ENCODE measurements around the gene LYRM9. TPM values are rescaled to one million over a fixed set of nuclear protein-coding genes. Genes with fewer than 3 reads are reported as not detected.
A peak's percentile ranks its signal among the peaks of the same experiment; 100 is the strongest.

LYRM9 gene
- total and polyA plus RNA-seq, 9 of the 15 experiments (the other 6 are each of a cell fraction or from before 2014, with no cell fraction given), result 0.98 to 4.7 (median 1.8) TPM

- TF ChIP-seq MAFK (IDR thresholded peaks at IDR 0.05; ENCODE audit: low read length), result no peak
- no peak for TF ChIP-seq ZBTB7A (IDR thresholded peaks at IDR 0.05; ENCODE audit: borderline replicate concordance, control insufficient read depth, low read depth, low read length)
- no peak for TF ChIP-seq ZNF318 (IDR thresholded peaks at IDR 0.05; ENCODE audit: borderline replicate concordance in 1 of 2, low read depth in 1 of 2)
- TF ChIP-seq ZBTB2 (IDR thresholded peaks at IDR 0.05), result no peak
- TF ChIP-seq, protein P1, sequence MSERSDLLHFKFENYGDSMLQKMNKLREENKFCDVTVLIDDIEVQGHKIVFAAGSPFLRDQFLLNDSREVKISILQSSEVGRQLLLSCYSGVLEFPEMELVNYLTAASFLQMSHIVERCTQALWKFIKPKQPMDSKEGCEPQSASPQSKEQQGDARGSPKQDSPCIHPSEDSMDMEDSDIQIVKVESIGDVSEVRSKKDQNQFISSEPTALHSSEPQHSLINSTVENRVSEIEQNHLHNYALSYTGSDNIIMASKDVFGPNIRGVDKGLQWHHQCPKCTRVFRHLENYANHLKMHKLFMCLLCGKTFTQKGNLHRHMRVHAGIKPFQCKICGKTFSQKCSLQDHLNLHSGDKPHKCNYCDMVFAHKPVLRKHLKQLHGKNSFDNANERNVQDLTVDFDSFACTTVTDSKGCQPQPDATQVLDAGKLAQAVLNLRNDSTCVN (CRISPR knock-in tag; IDR thresholded peaks at IDR 0.05), result peak; percentile 98
- TF ChIP-seq HLTF (IDR thresholded peaks at IDR 0.05), result no peak
- TF ChIP-seq TRIM28 (IDR thresholded peaks at IDR 0.05), result no peak
- no peak for TF ChIP-seq PHF21A (IDR thresholded peaks at IDR 0.05; ENCODE audit: borderline replicate concordance, low read depth)
- TF ChIP-seq ZNF41 (CRISPR knock-in tag; conservative IDR thresholded peaks at IDR 0.05), result peak; percentile 93
- no peak for TF ChIP-seq HNRNPL (IDR thresholded peaks at IDR 0.05; ENCODE audit: low read depth, low read length)
- no peak for TF ChIP-seq FOXA1 (IDR thresholded peaks at IDR 0.05; ENCODE audit: borderline replicate concordance)
- TF ChIP-seq, protein P2, sequence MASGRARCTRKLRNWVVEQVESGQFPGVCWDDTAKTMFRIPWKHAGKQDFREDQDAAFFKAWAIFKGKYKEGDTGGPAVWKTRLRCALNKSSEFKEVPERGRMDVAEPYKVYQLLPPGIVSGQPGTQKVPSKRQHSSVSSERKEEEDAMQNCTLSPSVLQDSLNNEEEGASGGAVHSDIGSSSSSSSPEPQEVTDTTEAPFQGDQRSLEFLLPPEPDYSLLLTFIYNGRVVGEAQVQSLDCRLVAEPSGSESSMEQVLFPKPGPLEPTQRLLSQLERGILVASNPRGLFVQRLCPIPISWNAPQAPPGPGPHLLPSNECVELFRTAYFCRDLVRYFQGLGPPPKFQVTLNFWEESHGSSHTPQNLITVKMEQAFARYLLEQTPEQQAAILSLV (tag; IDR thresholded peaks at IDR 0.05), result peak; percentile 96
- peak; percentile 94 for TF ChIP-seq BCL6 (CRISPR knock-in tag; IDR thresholded peaks at IDR 0.05)
- TF ChIP-seq, protein P3, sequence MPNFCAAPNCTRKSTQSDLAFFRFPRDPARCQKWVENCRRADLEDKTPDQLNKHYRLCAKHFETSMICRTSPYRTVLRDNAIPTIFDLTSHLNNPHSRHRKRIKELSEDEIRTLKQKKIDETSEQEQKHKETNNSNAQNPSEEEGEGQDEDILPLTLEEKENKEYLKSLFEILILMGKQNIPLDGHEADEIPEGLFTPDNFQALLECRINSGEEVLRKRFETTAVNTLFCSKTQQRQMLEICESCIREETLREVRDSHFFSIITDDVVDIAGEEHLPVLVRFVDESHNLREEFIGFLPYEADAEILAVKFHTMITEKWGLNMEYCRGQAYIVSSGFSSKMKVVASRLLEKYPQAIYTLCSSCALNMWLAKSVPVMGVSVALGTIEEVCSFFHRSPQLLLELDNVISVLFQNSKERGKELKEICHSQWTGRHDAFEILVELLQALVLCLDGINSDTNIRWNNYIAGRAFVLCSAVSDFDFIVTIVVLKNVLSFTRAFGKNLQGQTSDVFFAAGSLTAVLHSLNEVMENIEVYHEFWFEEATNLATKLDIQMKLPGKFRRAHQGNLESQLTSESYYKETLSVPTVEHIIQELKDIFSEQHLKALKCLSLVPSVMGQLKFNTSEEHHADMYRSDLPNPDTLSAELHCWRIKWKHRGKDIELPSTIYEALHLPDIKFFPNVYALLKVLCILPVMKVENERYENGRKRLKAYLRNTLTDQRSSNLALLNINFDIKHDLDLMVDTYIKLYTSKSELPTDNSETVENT (CRISPR knock-in tag; IDR thresholded peaks at IDR 0.05), result no peak
Observed at GRCh38 chr17:27907976-27908558, 14.9 kb upstream of the LYRM9 start (continued).

Data from K562 (cell line).